Stimulated activated memory B cell treated with anti-CD40 and anti-IgM and Interleukin-4, amounts not matched to agents 10 μg/mL and 1 μg/mL and 100 μg/mL, for 72 hours (primary cell): ENCODE data around the gene DUOXA1.

Experiments used
- ATAC-seq: fragments of 150-1000 bp; cut with Tn5 transposase; 2 replicates; pipeline ENCODE4 v1.10.0; 2021
- H3K27ac Mint-ChIP-seq: one replicate; pipeline ENCODE4 v1.8.0; 2022; ENCODE audit warnings: mild to moderate bottlenecking, mixed read lengths
- H3K27me3 Mint-ChIP-seq: one replicate; pipeline ENCODE4 v1.8.0; 2022; ENCODE audit warnings: mixed read lengths
- H3K36me3 Mint-ChIP-seq: one replicate; pipeline ENCODE4 v1.8.0; 2022; ENCODE audit warnings: mixed read lengths
- H3K4me1 Mint-ChIP-seq: one replicate; pipeline ENCODE4 v1.8.0; 2022; ENCODE audit warnings: mixed read lengths
- H3K4me3 Mint-ChIP-seq: one replicate; pipeline ENCODE4 v1.8.0; 2022; ENCODE audit warnings: mild to moderate bottlenecking, moderate library complexity, mixed read lengths
- H3K9me3 Mint-ChIP-seq: one replicate; pipeline ENCODE4 v1.8.0; 2022; ENCODE audit warnings: mixed read lengths

Gene DUOXA1

DNA sequence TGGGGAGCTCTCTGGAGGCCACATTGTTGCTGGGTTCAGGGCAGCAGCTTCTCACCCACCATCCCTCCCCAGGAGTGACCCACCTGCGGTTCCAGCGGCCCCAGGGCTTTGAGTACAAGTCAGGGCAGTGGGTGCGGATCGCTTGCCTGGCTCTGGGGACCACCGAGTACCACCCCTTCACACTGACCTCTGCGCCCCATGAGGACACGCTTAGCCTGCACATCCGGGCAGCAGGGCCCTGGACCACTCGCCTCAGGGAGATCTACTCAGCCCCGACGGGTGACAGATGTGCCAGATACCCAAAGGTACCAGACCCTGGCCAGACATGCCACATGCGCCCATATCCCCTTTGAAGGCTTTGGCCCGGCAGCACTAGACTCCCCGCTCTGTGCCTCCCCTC lies 32.0 kb upstream of the DUOXA1 start:
- Mint-ChIP-seq H3K27ac (peak overlapping the region; percentile 42), H3K9me3 (no peaks in the 10 kb centered on the region), H3K4me3 (no peak overlapping the region), H3K36me3 (peaks cover 18% of the 10 kb centered on the region), H3K4me1 (peaks cover 38% of the 10 kb centered on the region), H3K27me3 (no peaks in the 10 kb centered on the region)
- no peak for ATAC-seq

- Mint-ChIP-seq H3K36me3 (peaks cover 19% of the 10 kb centered on the region), H3K4me3 (no peak overlapping the region), H3K27me3 (no peaks in the 10 kb centered on the region), H3K9me3 (no peaks in the 10 kb centered on the region), H3K4me1 (peaks cover 20% of the 10 kb centered on the region), H3K27ac (no peak overlapping the region)
- ATAC-seq: no peak
Measured at GRCh38 chr15:45157974-45158373, 28.3 kb upstream of the DUOXA1 start.

GRCh38 chr15:45156744-45157455 lies 27.2 kb upstream of the DUOXA1 start:
- H3K4me1 Mint-ChIP-seq: peaks cover 16% of the 10 kb centered on the region
- H3K36me3 Mint-ChIP-seq: peaks cover 27% of the 10 kb centered on the region
- no peaks in the 10 kb centered on the region for H3K27me3 Mint-ChIP-seq
- no peak overlapping the region for H3K27ac Mint-ChIP-seq
- no peak overlapping the region for H3K4me3 Mint-ChIP-seq
- ATAC-seq: no peak
- no peaks in the 10 kb centered on the region for H3K9me3 Mint-ChIP-seq

DNA sequence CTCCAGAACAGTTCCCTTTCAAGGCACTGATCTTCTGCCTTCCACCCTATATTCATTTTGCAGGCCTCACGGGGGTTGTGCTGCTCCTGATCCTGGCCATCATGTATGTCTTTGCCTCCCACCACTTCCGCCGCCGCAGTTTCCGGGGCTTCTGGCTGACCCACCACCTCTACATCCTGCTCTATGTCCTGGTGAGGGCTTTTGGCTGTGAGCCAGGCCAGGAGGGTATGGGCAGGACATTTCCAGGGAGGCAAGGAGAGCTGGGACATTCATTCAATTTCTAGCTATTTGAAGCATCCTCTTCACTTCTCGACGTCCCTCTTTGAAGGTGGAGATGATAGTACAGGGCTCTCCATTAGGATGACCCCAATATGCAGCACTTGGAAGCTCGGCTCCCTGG lies 26.1 kb upstream of the DUOXA1 start:
- no peaks in the 10 kb centered on the region for H3K9me3 Mint-ChIP-seq

DNA sequence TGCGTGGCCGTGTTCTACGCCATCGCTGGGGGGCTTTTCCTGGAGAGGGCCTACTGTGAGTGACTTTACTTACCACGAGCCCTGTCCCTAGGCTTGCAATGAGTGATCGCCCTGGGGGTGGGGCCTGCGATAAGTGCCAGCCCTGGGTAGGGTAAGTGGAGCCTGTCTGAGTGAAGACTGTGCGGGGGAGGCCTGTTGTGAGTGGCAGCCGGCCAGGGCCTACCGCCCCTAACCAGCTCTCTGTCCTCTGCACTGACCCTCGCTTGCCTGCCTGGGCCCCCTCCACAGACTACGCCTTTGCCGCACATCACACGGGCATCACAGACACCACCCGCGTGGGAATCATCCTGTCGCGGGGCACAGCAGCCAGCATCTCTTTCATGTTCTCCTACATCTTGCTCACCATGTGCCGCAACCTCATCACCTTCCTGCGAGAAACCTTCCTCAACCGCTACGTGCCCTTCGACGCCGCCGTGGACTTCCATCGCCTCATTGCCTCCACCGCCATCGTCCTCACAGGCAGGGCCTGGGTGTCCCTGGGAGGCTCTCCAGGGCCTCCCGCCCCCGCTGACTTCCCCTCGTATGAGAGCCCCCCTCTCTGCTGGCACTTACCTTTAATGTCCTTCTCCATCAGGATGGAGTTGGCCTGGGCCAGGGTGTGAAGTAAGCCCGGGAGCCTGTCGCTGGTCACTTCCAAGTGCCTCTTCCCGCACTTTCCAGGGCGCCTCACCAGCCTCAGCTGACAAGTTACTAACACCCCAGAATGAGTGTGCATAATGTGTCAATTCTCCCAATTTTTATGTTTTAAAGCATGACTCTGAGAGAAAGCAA lies 22.5 kb upstream of the DUOXA1 start:
- no peak overlapping the region for H3K4me3 Mint-ChIP-seq
- H3K27ac Mint-ChIP-seq: no peak overlapping the region
- no peaks in the 10 kb centered on the region for H3K27me3 Mint-ChIP-seq

More for the DNA sequence above, 26.1 kb upstream of the DUOXA1 start:
- Mint-ChIP-seq H3K27me3 (no peaks in the 10 kb centered on the region), H3K36me3 (peaks cover 27% of the 10 kb centered on the region), H3K27ac (no peak overlapping the region), H3K4me3 (no peak overlapping the region), H3K4me1 (peaks cover 14% of the 10 kb centered on the region)
- no peak for ATAC-seq

DNA sequence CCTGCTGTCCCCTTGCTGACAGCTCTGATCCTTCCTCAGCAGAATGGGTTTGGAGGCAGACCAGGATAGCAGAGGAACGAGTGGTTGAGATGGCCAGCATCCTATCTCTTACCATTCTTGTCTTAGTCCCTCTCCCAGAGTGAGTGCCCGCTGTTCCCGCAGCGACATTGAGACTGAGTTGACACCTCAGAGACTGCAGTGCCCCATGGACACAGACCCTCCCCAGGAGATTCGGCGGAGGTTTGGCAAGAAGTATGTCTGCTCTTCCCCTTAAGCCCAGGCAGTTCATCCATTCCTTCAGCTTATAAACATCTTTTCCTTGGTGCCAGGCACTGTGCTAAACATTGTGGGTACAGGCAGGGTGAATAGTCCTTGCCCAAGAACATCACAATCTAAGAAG lies 21.3 kb upstream of the DUOXA1 start:
- no peak overlapping the region for H3K4me3 Mint-ChIP-seq
- H3K36me3 Mint-ChIP-seq: peaks cover 9% of the 10 kb centered on the region
- no peaks in the 10 kb centered on the region for H3K4me1 Mint-ChIP-seq
- no peaks in the 10 kb centered on the region for H3K27me3 Mint-ChIP-seq
- no peak for ATAC-seq
- no peaks in the 10 kb centered on the region for H3K9me3 Mint-ChIP-seq
- no peak overlapping the region for H3K27ac Mint-ChIP-seq

More for the DNA sequence above, 22.5 kb upstream of the DUOXA1 start:
- no peak for ATAC-seq
- Mint-ChIP-seq H3K36me3 (peaks cover 13% of the 10 kb centered on the region), H3K4me1 (no peaks in the 10 kb centered on the region), H3K9me3 (no peaks in the 10 kb centered on the region)

DNA sequence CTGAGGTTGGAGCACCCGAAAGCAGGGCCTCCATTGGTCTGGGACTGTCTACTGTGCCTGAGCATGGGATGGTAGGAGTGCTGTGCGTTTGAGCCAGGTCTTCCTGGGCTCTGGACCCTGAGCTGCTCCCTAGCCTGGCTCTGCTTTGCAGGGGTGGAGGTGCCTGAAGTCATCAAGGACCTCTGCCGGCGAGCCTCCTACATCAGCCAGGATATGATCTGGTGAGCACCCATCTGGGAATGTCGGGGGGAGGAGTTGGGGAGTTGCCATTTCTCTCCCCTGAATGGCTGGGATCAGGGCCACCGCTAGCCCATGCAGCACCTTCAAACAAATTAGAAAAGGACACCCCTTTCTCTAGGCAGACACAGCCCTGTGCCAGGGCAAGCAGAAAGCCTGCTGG lies 20.8 kb upstream of the DUOXA1 start:
- ATAC-seq: no peak
- Mint-ChIP-seq H3K9me3 (no peaks in the 10 kb centered on the region), H3K27ac (no peak overlapping the region), H3K4me1 (no peaks in the 10 kb centered on the region), H3K36me3 (peaks cover 9% of the 10 kb centered on the region), H3K4me3 (no peak overlapping the region), H3K27me3 (no peaks in the 10 kb centered on the region)

GRCh38 chr15:45149060-45149459 lies 19.4 kb upstream of the DUOXA1 start:
- no peak overlapping the region for H3K4me3 Mint-ChIP-seq
- no peak overlapping the region for H3K27ac Mint-ChIP-seq
- H3K4me1 Mint-ChIP-seq: no peaks in the 10 kb centered on the region
- no peaks in the 10 kb centered on the region for H3K27me3 Mint-ChIP-seq
- peaks cover 9% of the 10 kb centered on the region for H3K36me3 Mint-ChIP-seq
- no peaks in the 10 kb centered on the region for H3K9me3 Mint-ChIP-seq
- no peak for ATAC-seq

GRCh38 chr15:45148076-45149059 lies 18.7 kb upstream of the DUOXA1 start:
- H3K36me3 Mint-ChIP-seq: peaks cover 9% of the 10 kb centered on the region
- no peaks in the 10 kb centered on the region for H3K9me3 Mint-ChIP-seq
- no peak overlapping the region for H3K4me3 Mint-ChIP-seq
- no peaks in the 10 kb centered on the region for H3K4me1 Mint-ChIP-seq
- no peak for ATAC-seq
- no peak overlapping the region for H3K27ac Mint-ChIP-seq
- no peaks in the 10 kb centered on the region for H3K27me3 Mint-ChIP-seq

DNA sequence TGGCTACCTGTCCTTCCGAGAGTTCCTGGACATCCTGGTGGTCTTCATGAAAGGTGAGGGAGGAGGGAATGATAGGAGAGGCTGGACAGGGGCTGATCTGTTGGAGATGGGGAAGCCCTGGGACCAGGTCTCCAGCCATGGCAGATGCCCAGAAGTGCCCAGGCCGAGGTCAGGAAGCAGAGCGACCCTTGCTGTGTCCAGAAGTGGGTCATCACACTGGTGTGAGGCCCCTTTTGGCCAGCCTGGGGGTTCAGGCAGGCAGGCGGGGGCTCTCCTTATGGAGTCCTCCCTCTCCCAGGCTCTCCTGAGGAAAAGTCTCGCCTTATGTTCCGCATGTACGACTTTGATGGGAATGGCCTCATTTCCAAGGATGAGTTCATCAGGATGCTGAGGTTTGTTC lies 17.9 kb upstream of the DUOXA1 start:
- Mint-ChIP-seq H3K4me1 (no peaks in the 10 kb centered on the region), H3K27me3 (no peaks in the 10 kb centered on the region), H3K4me3 (no peak overlapping the region), H3K36me3 (peaks cover 8% of the 10 kb centered on the region), H3K9me3 (no peaks in the 10 kb centered on the region), H3K27ac (no peak overlapping the region)
- no peak for ATAC-seq

DNA sequence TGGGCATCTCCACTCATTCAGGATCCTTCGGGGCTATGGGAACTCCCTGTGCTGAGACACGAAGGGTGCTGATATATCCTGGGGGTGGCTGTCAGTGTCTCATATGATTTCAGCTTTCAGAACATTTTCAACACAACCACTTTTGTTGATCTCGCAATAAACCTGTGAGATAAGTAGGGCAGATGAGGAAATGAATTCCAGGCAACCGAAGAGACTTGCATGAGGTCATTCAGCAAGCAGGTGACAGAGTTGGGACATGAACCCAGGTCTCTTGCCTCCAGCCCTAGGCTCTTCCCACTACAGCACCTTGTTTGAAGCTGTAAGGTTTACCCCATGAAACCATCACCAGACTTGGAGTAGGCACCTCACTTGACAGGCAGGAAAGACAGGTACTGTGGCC lies 16.7 kb upstream of the DUOXA1 start:
- Mint-ChIP-seq H3K4me1 (no peaks in the 10 kb centered on the region), H3K36me3 (no peaks in the 10 kb centered on the region), H3K4me3 (no peak overlapping the region), H3K27me3 (no peaks in the 10 kb centered on the region), H3K9me3 (no peaks in the 10 kb centered on the region), H3K27ac (peak overlapping the region; percentile 24)
- ATAC-seq: no peak

GRCh38 chr15:45144775-45145174 lies 15.1 kb upstream of the DUOXA1 start:
- no peak for ATAC-seq
- H3K27me3 Mint-ChIP-seq: no peaks in the 10 kb centered on the region
- H3K4me1 Mint-ChIP-seq: no peaks in the 10 kb centered on the region
- no peaks in the 10 kb centered on the region for H3K36me3 Mint-ChIP-seq
- no peak overlapping the region for H3K4me3 Mint-ChIP-seq
- no peak overlapping the region for H3K27ac Mint-ChIP-seq
- H3K9me3 Mint-ChIP-seq: no peaks in the 10 kb centered on the region

DNA sequence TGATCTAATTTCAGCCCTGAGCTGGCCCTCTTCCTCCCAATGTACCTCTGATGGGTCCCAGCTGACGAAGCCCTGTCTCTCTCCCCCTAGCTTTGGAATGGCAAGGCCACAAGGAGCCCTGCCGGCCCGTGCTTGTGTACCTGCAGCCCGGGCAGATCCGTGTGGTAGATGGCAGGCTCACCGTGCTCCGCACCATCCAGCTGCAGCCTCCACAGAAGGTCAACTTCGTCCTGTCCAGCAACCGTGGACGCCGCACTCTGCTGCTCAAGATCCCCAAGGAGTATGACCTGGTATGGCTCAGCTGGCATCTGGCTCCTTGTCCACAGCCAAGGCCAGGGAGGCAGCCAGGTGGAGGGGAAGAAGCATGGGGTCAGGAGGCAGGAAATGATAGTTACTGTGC lies 14.3 kb upstream of the DUOXA1 start:
- no peaks in the 10 kb centered on the region for H3K4me1 Mint-ChIP-seq
- H3K27ac Mint-ChIP-seq: no peak overlapping the region
- H3K9me3 Mint-ChIP-seq: no peaks in the 10 kb centered on the region
- no peak for ATAC-seq
- no peaks in the 10 kb centered on the region for H3K27me3 Mint-ChIP-seq
- H3K4me3 Mint-ChIP-seq: no peak overlapping the region
- no peaks in the 10 kb centered on the region for H3K36me3 Mint-ChIP-seq

DNA sequence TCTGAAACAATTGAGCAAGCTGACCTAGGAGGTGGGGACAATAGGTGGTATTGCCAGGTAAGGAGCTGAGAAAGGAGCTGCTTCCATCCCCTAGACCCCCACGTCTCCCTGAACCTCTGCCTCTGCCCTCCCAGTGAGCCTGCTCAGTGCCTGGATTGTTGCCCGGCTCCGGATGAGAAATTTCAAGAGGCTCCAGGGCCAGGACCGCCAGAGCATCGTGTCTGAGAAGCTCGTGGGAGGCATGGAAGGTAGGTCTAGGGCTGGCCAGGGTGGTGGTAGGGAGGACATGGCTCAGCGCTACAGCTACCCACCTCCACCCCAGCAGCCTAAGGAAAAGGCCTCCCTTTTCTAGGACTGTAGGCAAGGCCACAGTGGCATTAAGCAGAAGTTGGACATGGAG lies 13.4 kb upstream of the DUOXA1 start:
- H3K36me3 Mint-ChIP-seq: no peaks in the 10 kb centered on the region
- peaks cover 4% of the 10 kb centered on the region for H3K27me3 Mint-ChIP-seq
- no peaks in the 10 kb centered on the region for H3K9me3 Mint-ChIP-seq
- no peak overlapping the region for H3K4me3 Mint-ChIP-seq
- no peaks in the 10 kb centered on the region for H3K4me1 Mint-ChIP-seq
- no peak overlapping the region for H3K27ac Mint-ChIP-seq
- no peak for ATAC-seq

GRCh38 chr15:45141386-45141785 lies 11.7 kb upstream of the DUOXA1 start:
- H3K36me3 Mint-ChIP-seq: no peaks in the 10 kb centered on the region
- H3K4me1 Mint-ChIP-seq: peaks cover 3% of the 10 kb centered on the region
- H3K27ac Mint-ChIP-seq: no peak overlapping the region
- no peak for ATAC-seq
- H3K27me3 Mint-ChIP-seq: peaks cover 13% of the 10 kb centered on the region
- no peak overlapping the region for H3K4me3 Mint-ChIP-seq
- no peaks in the 10 kb centered on the region for H3K9me3 Mint-ChIP-seq
